NCI-H2081 treated with DMSO at 0.1 percent for 48 hours (cell line): ENCODE results near the gene PHF24.
"Not testable (repeated sequence)": the region's sequence is repeated elsewhere in the genome, so short reads cannot be mapped to it uniquely, and the experiment has no call there.

Experiments
- DNase-seq: peaks from one replicate; lab custom pipeline; 2025; lab: John Stamatoyannopoulos, UW

PHF24 gene

GRCh38 chr9:34957492-34958410, at the start of gene PHF24:
TSS of gene PHF24 (plus strand) at chr9:34958285. CDS start at chr9:34971299, 13,014 bp downstream.
- DNase-seq: no peak

GRCh38 chr9:34927061-34927460, 31.0 kb upstream of the PHF24 start:
- DNase-seq: no peak

GRCh38 chr9:34928921-34929320, 29.2 kb upstream of the PHF24 start:
- DNase-seq: no peak

GRCh38 chr9:34929506-34930102, 28.5 kb upstream of the PHF24 start:
- DNase-seq: no peak

GRCh38 chr9:34939989-34940388, 18.1 kb upstream of the PHF24 start:
- DNase-seq: not testable (repeated sequence)

- DNase-seq: no peak
Measured at GRCh38 chr9:34948451-34948850, 9.6 kb upstream of the PHF24 start.

GRCh38 chr9:34954225-34954624, 3.9 kb upstream of the PHF24 start:
- no peak for DNase-seq

GRCh38 chr9:34956066-34956465, 2.0 kb upstream of the PHF24 start:
- not testable (repeated sequence) for DNase-seq

GRCh38 chr9:34956648-34957047, 1.4 kb upstream of the PHF24 start:
- DNase-seq: no peak

GRCh38 chr9:34958411-34958982, 412 bp downstream of the PHF24 start:
- no peak for DNase-seq

- no peak for DNase-seq
Measured at GRCh38 chr9:34959461-34959860, 1.4 kb downstream of the PHF24 start.

- DNase-seq: no peak
Measured at GRCh38 chr9:34961574-34962490, 3.7 kb downstream of the PHF24 start.

- no peak for DNase-seq
Measured at GRCh38 chr9:34962546-34962945, 4.5 kb downstream of the PHF24 start.

- no peak for DNase-seq
Measured at GRCh38 chr9:34963552-34963951, 5.5 kb downstream of the PHF24 start.

GRCh38 chr9:34964458-34964857, 6.4 kb downstream of the PHF24 start:
- no peak for DNase-seq

GRCh38 chr9:34971146-34971811, 13.2 kb downstream of the PHF24 start:
- no peak for DNase-seq

GRCh38 chr9:34974664-34975063, 16.6 kb downstream of the PHF24 start:
- DNase-seq: no peak

- no peak for DNase-seq
Measured at GRCh38 chr9:34976441-34976840, 18.4 kb downstream of the PHF24 start.

GRCh38 chr9:34976992-34977391, 18.9 kb downstream of the PHF24 start:
- DNase-seq: no peak

GRCh38 chr9:34980181-34980761, 22.2 kb downstream of the PHF24 start:
- DNase-seq: no peak

- DNase-seq: no peak
Measured at GRCh38 chr9:34982361-34982760, 24.3 kb downstream of the PHF24 start.
